OCI-LY3 (cell line): Measurements from ENCODE around the gene HSPB9.

Experiments used
- EZH2phosphoT487 ChIP-seq: fragments of 200-600 bp; shearing (Covaris generic); IDR thresholded peaks from 2 replicates; pipeline ENCODE4 v1.6.1; 2018; ENCODE audit warnings: antibody characterized with exemption, mixed run types, low read depth
- TF ChIP-seq, protein P1 (sequence below): fragments of 200-600, 300-600 bp; sonication (generic); IDR thresholded peaks from 2 replicates; pipeline ENCODE4 v1.5.1; 2014; ENCODE audit warnings: antibody characterized with exemption, low read length, low read depth

DNA sequence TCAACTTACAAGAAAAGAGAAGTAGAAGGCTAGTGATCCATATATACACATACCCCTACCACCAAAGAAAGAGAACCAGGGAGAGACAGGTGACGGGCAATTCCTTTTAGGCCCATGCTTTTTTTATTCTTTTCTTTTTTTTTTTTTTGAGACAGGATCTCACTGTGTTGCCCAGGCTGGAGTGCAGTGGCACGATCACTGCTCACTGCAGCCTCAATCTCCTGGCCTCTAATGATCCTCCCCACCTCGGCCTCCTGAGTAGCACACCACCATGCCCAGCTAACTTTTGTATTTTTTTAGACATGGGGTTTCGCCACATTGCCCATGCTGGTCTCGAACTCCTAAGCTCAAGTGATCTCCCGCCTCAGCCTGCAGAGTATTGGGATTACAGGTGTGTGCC lies 4.8 kb downstream of the HSPB9 start:
- TF ChIP-seq, protein P1, sequence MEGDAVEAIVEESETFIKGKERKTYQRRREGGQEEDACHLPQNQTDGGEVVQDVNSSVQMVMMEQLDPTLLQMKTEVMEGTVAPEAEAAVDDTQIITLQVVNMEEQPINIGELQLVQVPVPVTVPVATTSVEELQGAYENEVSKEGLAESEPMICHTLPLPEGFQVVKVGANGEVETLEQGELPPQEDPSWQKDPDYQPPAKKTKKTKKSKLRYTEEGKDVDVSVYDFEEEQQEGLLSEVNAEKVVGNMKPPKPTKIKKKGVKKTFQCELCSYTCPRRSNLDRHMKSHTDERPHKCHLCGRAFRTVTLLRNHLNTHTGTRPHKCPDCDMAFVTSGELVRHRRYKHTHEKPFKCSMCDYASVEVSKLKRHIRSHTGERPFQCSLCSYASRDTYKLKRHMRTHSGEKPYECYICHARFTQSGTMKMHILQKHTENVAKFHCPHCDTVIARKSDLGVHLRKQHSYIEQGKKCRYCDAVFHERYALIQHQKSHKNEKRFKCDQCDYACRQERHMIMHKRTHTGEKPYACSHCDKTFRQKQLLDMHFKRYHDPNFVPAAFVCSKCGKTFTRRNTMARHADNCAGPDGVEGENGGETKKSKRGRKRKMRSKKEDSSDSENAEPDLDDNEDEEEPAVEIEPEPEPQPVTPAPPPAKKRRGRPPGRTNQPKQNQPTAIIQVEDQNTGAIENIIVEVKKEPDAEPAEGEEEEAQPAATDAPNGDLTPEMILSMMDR: no peak
- TF ChIP-seq EZH2phosphoT487: no peak
